Mesendoderm (in vitro differentiated cells): ENCODE results near the gene PCK1.

ENCODE experiments used
- DNase-seq: peaks from one replicate; pipeline ENCODE4 v3.0.0; 2013
- H2AK5ac ChIP-seq: 2 replicates; pipeline ENCODE4 v1.6.1; 2013; ENCODE audit warnings: low read length, inconsistent platforms
- H2BK120ac ChIP-seq: 2 replicates; pipeline ENCODE4 v1.6.1; 2013; ENCODE audit warnings: low read depth, mild to moderate bottlenecking, low read length, moderate library complexity, mixed read lengths
- H2BK15ac ChIP-seq: replicated peaks from 2 replicates; pipeline ENCODE4 v1.6.1; 2013; ENCODE audit warnings: low read depth, mild to moderate bottlenecking, moderate library complexity
- H2BK5ac ChIP-seq: 2 replicates; pipeline ENCODE4 v1.6.1; 2013; ENCODE audit warnings: low read length, inconsistent platforms
- H3K18ac ChIP-seq: 2 replicates; pipeline ENCODE4 v1.6.1; 2013; ENCODE audit warnings: mild to moderate bottlenecking, low read length, mixed read lengths
- H3K23ac ChIP-seq: one replicate; pipeline ENCODE4 v1.6.1; 2013; ENCODE audit warnings: low read length
- H3K27ac ChIP-seq: 2 replicates; pipeline ENCODE4 v1.5.1; 2013; ENCODE audit warnings: low read depth, mild to moderate bottlenecking, inconsistent platforms, low read length, moderate library complexity
- H3K27me3 ChIP-seq: 2 replicates; pipeline ENCODE4 v1.6.1; 2013; ENCODE audit warnings: low read length, control low read depth, mild to moderate bottlenecking, inconsistent platforms; ENCODE audit not compliant: insufficient read depth, poor library complexity
- H3K36me3 ChIP-seq: 2 replicates; pipeline ENCODE4 v1.6.1; 2013; ENCODE audit warnings: low read length, inconsistent platforms; ENCODE audit not compliant: control insufficient read depth, insufficient read depth
- H3K4ac ChIP-seq: one replicate; pipeline ENCODE4 v1.6.1; 2013; ENCODE audit warnings: low read depth, mild to moderate bottlenecking, low read length, moderate library complexity
- H3K4me1 ChIP-seq: 2 replicates; pipeline ENCODE4 v1.6.1; 2013; ENCODE audit warnings: low read depth, low read length, inconsistent platforms; ENCODE audit not compliant: control insufficient read depth
- H3K4me2 ChIP-seq: 2 replicates; pipeline ENCODE4 v1.6.1; 2013; ENCODE audit warnings: low read length
- H3K4me3 ChIP-seq: 2 replicates; pipeline ENCODE4 v1.5.1; 2013; ENCODE audit warnings: mild to moderate bottlenecking, low read length
- H3K56ac ChIP-seq: one replicate; pipeline ENCODE4 v1.6.1; 2013; ENCODE audit warnings: low read length
- H3K79me1 ChIP-seq: 2 replicates; pipeline ENCODE4 v1.6.1; 2013; ENCODE audit warnings: low read length, inconsistent platforms
- H3K79me2 ChIP-seq: 2 replicates; pipeline ENCODE4 v1.6.1; 2013; ENCODE audit warnings: mild to moderate bottlenecking, low read length; ENCODE audit not compliant: control insufficient read depth, insufficient read depth
- H3K9ac ChIP-seq: 2 replicates; pipeline ENCODE4 v1.6.1; 2013; ENCODE audit warnings: low read length, inconsistent platforms
- H4K5ac ChIP-seq: one replicate; pipeline ENCODE4 v1.6.1; 2013; ENCODE audit warnings: low read length
- H4K8ac ChIP-seq: one replicate; pipeline ENCODE4 v1.6.1; 2013; ENCODE audit warnings: low read depth, mild to moderate bottlenecking, control low read depth, low read length, moderate library complexity
- WGBS: extraction: QIAGEN DNeasy Blood & Tissue Kit; methylation state at CpG from one replicate; pipeline ENCODE4 v1.1.7; 2013; ENCODE audit warnings: low lambda C conversion rate, missing lambda C conversion rate; ENCODE audit not compliant: insufficient coverage; ENCODE audit errors: extremely low coverage; 5-methylcytosine and 5-hydroxymethylcytosine counted together

Gene PCK1

DNA sequence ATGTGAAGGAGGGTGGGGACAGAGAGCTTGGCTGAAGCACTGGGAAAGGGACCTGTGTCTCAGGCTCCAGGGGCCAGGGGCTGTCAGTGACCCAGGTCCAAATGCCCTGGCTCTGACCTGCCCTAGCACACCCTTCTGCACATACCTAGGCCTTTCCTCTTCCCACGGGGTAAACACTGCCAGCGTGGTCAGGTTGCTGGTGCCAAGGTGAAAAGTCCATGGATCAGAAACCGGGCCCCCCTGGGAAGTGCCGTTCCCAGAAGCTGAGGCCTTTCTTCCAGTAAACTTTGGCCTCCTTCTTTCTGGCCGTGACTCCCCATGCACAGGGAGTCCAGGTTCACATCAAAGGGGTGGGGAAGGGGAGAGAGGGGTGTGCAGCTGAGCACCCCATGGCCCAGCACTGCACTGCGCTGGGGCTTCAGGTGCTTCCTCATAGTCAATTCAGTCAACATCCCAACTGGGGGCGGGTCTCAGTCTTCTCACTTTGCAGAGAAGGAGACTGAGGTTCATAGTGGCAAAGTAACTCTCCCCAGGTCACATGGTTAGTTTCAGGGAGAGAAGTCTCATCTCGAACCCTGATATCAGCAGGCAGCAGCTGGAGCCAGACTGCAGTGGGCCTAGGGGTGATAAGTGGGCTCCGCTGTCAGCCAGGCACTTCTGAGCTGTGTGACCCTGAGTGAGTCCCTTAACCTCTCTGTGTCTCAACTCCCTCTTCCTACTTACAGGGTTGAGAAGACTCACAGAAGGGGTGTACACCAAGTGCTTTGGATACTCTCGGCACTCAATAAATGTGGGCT is 17.0 kb downstream of the PCK1 start:
- no peak overlapping the region for H2BK5ac ChIP-seq
- no peak for DNase-seq
- H3K4me3 ChIP-seq, result no peak overlapping the region
- H2BK15ac ChIP-seq, result no peak overlapping the region
- H3K27ac ChIP-seq, result no peak overlapping the region
- no peak overlapping the region for H3K18ac ChIP-seq
- no peaks in the 10 kb centered on the region for H3K4me1 ChIP-seq
- no peak overlapping the region for H4K5ac ChIP-seq
- H3K56ac ChIP-seq, result no peak overlapping the region
- H3K4me2 ChIP-seq, result no peak overlapping the region
- no peaks in the 10 kb centered on the region for H3K27me3 ChIP-seq
- H3K4ac ChIP-seq, result no peak overlapping the region
- no peak overlapping the region for H3K23ac ChIP-seq
- no peaks in the 10 kb centered on the region for H3K79me2 ChIP-seq
- no peak overlapping the region for H4K8ac ChIP-seq
- H2AK5ac ChIP-seq, result no peak overlapping the region
- no peaks in the 10 kb centered on the region for H3K79me1 ChIP-seq
- no peak overlapping the region for H3K9ac ChIP-seq
- no peak overlapping the region for H2BK120ac ChIP-seq
- no CpG with 5 or more reads among the region's 10 CpGs for WGBS
- no peaks in the 10 kb centered on the region for H3K36me3 ChIP-seq

DNA sequence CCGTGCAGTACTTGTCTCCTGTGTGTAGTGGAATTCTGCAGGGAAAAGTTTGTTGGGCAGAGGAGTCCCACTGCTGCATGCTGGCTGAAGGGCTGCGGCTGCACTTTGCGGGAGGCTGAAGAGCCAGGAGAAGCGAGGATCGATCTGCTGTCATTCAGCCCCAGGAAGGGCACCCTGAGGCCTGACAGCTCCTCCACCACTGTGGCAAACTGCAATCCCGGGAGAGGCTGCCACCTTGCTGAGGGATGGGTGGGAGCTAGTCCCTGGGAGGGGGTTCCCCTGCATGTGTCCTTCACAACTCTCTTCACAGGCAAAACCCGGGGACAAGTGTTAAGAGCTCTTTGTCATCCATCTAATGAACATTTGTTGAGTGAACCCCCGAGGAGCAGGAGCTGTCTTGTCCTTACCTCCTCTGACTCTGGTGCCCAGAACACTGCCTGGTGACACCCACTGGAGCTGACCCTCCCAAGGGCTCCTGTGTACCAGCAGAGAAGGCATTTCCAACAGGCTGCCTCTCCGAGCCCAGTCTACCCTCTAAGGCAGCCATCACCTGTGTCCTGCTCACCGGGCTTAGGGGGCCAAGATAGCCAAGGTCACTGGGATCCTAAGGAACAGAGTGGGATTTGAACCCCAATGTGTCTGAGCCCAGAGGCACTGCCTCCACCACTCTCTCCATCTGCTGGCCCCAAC is 17.7 kb downstream of the PCK1 start:
- DNase-seq, result no peak

DNA sequence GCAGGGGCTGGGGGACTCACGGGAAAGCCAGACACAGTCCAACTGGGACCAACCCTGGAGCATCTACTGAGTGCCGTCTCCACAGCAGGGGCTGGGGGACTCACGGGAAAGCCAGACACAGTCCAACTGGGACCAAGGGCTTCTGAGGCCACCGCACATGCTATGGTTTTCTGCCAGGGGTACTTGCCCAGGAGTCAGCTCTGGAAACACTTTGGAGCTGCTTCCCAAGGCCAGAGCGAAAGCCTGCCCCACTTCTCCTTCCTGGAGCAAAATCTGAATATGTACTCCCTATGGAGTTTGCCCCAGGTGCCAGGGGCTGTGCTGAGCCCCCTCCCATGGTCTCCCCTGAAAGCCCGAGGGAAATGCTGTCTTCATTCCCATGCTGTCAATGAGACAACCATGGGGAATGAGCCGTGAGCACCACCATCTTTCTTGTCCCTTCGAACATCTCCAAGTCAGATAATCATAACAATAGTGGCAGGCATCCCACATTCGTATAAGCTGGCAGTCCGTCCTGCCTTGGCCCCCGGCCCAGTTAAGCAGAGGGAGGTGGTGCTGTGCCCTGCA is 18.5 kb downstream of the PCK1 start:
- Histone ChIP-seq H3K23ac (no peak overlapping the region), H3K56ac (no peak overlapping the region), H3K79me1 (no peaks in the 10 kb centered on the region), H2BK120ac (no peak overlapping the region), H4K5ac (no peak overlapping the region), H3K27me3 (no peaks in the 10 kb centered on the region), H2AK5ac (no peak overlapping the region), H3K4ac (no peak overlapping the region), H2BK15ac (no peak overlapping the region), H3K4me1 (no peaks in the 10 kb centered on the region), H3K36me3 (no peaks in the 10 kb centered on the region), H3K27ac (no peak overlapping the region), H3K9ac (no peak overlapping the region), H3K4me2 (no peak overlapping the region), H3K4me3 (no peak overlapping the region), H4K8ac (no peak overlapping the region), H3K18ac (no peak overlapping the region), H3K79me2 (no peaks in the 10 kb centered on the region), H2BK5ac (no peak overlapping the region)
- no CpG with 5 or more reads among the region's 11 CpGs for WGBS
- no peak for DNase-seq

More for the DNA sequence above, 17.7 kb downstream of the PCK1 start:
- Histone ChIP-seq H2BK15ac (no peak overlapping the region), H2AK5ac (no peak overlapping the region), H3K4me3 (no peak overlapping the region), H3K9ac (no peak overlapping the region), H2BK5ac (no peak overlapping the region), H2BK120ac (no peak overlapping the region), H3K4me2 (no peak overlapping the region), H3K27me3 (no peaks in the 10 kb centered on the region), H3K36me3 (no peaks in the 10 kb centered on the region), H3K18ac (no peak overlapping the region), H3K79me1 (no peaks in the 10 kb centered on the region), H3K56ac (no peak overlapping the region), H3K23ac (no peak overlapping the region), H4K5ac (no peak overlapping the region), H3K27ac (no peak overlapping the region), H3K4me1 (no peaks in the 10 kb centered on the region), H3K4ac (no peak overlapping the region), H3K79me2 (no peaks in the 10 kb centered on the region), H4K8ac (no peak overlapping the region)
- no CpG with 5 or more reads among the region's 10 CpGs for WGBS

DNA sequence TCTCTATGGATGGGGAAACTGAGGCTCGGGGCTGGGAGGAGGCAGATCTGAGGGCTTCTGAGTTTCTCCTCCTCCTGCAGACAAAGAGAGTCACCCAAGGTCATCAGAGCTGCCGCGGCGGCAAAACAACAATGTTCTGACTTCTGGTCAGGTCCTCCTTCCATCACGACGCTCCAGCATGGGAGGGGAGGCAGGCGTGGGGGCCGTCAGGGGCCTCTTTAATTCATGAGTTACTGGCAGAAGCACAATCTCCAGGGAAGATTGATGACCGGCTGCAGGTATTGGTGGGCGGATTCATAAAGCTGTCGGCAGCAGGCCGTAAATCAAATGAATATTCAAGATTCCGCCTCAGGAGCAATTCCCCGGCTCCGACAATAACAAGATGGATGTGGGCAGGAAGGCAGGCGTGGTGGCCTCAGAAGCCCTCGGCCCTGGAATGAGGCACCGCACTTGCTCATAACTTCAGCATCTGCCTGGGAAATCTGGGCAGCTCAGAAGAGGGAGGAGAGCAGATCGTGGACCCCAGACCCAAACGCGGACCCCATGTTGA is 19.1 kb downstream of the PCK1 start:
- H3K79me1 ChIP-seq, result no peaks in the 10 kb centered on the region
- no peak overlapping the region for H3K9ac ChIP-seq
- no peaks in the 10 kb centered on the region for H3K27me3 ChIP-seq
- H4K5ac ChIP-seq, result no peak overlapping the region
- no peak overlapping the region for H3K4ac ChIP-seq
- no CpG with 5 or more reads among the region's 21 CpGs for WGBS
- H3K27ac ChIP-seq, result no peak overlapping the region
- no peak overlapping the region for H3K4me2 ChIP-seq
- DNase-seq, result no peak
- H3K23ac ChIP-seq, result no peak overlapping the region
- H2BK15ac ChIP-seq, result no peak overlapping the region
- H2AK5ac ChIP-seq, result no peak overlapping the region
- no peaks in the 10 kb centered on the region for H3K79me2 ChIP-seq
- no peaks in the 10 kb centered on the region for H3K36me3 ChIP-seq
- H4K8ac ChIP-seq, result no peak overlapping the region
- no peaks in the 10 kb centered on the region for H3K4me1 ChIP-seq
- H3K4me3 ChIP-seq, result no peak overlapping the region
- H2BK5ac ChIP-seq, result no peak overlapping the region
- H3K18ac ChIP-seq, result no peak overlapping the region
- H2BK120ac ChIP-seq, result no peak overlapping the region
- no peak overlapping the region for H3K56ac ChIP-seq

DNA sequence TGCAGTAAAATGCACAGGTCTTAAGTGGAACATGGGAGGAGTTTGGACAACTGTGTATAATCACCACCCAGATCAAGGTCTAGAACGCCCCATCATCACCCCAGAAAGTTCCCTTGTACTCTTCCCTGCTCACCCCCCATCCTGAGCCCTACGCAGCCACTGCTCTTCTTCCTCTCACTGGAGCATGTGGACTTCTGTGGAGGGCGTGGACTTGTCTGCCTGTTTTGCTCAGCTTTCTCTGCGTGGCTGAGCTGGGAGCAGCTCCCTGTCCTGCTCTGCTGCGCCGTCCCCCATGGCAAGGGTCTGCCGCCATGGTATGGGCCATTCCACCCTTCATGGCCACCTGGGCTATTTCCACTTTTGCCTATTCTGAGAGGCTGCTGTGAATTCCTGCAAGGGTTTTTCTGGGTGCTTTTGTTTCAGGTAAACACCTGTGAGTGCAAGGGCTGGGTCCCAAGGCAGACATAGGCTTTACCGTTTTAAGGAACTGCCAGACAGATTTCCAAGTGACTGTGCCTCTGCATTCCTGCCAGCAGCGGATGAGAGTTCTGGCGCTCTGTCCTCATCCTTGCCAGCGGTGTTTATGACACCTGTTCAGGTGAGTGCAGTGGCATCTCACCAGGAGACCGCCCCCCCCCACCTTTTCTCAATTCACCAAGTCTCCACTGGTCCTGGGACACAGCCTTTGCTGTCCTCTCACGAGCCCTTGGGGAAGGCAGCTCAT is 19.7 kb downstream of the PCK1 start:
- H2BK120ac ChIP-seq, result no peak overlapping the region
- no peak overlapping the region for H3K4me2 ChIP-seq
- no peak overlapping the region for H2BK15ac ChIP-seq
- H3K4me3 ChIP-seq, result no peak overlapping the region
- no peak overlapping the region for H3K23ac ChIP-seq
- no CpG with 5 or more reads among the region's 13 CpGs for WGBS
- H2AK5ac ChIP-seq, result no peak overlapping the region
- H3K56ac ChIP-seq, result no peak overlapping the region
- no peak overlapping the region for H3K18ac ChIP-seq
- no peak overlapping the region for H2BK5ac ChIP-seq
- no peak overlapping the region for H3K9ac ChIP-seq
- no peak overlapping the region for H3K4ac ChIP-seq
- no peak overlapping the region for H4K8ac ChIP-seq
- no peaks in the 10 kb centered on the region for H3K36me3 ChIP-seq
- H3K4me1 ChIP-seq, result no peaks in the 10 kb centered on the region
- no peak for DNase-seq
- H3K27ac ChIP-seq, result no peak overlapping the region
- no peaks in the 10 kb centered on the region for H3K79me1 ChIP-seq
- H3K27me3 ChIP-seq, result no peaks in the 10 kb centered on the region
- no peaks in the 10 kb centered on the region for H3K79me2 ChIP-seq
- no peak overlapping the region for H4K5ac ChIP-seq
